Measurements from ENCODE around the gene SPDYC.
"Not testable (repeated sequence)": the region's sequence is repeated elsewhere in the genome, so short reads cannot be mapped to it uniquely, and the experiment has no call there.

SPDYC gene

DNA sequence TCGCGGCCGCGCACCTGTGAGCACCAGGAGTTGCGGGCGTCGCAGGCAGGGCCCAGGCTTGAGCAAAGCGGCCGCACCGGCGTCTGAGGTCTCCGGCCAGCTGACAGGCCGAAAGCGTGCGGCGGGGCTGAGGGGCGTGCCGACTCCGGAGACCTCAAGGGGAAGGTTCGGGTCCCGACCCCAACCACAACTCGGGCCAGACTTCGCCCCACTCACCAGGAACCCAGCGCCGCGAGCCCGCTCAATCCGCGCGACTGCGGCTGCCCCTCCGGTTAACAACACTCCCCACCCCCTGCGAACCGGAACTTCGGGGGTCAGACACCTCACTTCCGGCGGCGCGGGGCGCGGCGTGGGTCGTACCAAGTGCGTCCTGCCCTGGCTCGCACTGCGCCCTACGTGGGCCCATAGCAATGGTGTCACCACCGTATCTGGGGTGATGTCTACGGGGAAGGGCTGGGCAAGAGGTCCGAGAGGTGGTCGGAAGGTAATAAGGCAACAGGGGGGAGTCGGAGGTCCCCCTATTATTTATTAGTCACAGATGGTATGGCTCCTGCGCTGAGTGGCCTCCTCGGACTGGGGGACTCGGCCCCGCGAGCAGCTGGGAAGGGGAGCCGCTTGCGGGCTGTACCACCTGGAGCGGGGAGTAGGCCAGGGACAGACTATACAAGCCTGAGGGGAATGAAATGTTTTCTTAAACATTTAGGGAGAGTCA lies 35.6 kb upstream of the SPDYC start, which contains the start of gene SYVN1:
SYVN1 (minus strand) TSS at position 280 of the 712 bp plus-strand sequence. CDS start 918 bp downstream, outside the sequence.
- DNase-seq (ENCODE audit: low read depth) = peak; percentile 87

DNA sequence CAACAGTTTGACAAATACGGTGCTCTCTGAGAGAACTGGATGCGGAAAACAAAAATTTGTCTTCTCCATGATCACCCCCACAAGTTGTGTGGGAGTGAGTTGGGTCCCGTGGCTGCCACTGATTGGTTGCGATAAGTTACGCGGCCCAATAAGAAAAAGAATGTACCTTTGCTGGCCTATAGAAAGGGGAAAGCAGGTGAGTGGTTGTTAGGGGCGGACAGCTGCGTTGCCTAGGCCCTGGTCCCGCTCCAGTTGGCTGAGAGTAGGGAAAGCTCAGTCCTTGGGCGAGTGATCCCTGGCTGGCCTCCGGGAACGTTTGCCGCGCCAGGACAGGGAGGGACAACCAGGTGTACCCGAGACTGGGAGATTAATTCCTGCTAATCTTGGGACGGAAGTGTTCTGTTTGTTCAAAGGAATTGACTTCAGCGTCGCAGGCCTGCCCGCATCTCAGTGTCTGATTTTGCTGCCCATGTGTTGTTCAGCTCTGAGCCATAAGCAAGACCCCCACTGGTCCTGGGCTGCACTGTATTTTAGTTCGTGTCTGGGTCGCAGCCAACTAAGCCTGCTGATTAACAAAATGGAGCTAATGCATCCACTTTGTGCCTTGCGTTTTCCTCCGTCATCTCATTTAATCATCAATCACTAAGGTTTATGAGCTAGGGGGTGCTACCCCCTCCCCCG lies 34.9 kb upstream of the SPDYC start:
- DNase-seq (ENCODE audit: low read depth) = peak; percentile 69

- no peak for DNase-seq (ENCODE audit: low read depth)
Observed at GRCh38 chr11:65135633-65136145, 34.3 kb upstream of the SPDYC start.

DNA sequence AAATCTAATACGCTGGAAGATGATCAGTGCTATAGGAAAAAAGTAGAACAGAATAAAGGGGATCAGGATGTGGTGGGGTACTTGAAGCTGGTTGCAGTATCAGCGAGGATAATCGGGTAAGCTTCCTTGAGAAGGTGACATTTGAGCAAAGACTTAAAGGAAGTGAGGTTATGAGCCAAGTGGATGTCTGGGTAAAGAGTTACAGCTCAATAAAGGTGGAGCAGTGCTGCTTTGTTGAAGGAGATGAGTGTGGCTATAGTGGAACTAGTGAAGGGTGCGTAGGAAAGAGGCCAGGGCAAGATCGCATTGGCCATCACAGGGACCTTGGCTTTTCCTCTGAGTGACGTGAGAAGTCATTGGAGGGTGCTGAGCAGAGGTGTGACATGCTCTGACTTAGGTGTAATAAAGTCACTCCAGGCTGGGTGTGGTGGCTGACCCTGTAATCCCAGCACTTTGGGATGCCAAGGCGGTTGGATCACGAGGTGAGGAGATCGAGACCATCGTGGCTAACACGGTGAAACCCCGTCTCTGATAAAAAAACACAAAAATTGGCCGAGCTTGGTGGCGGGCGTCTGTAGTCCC lies 33.4 kb upstream of the SPDYC start:
- no peak for DNase-seq (ENCODE audit: low read depth)

DNA sequence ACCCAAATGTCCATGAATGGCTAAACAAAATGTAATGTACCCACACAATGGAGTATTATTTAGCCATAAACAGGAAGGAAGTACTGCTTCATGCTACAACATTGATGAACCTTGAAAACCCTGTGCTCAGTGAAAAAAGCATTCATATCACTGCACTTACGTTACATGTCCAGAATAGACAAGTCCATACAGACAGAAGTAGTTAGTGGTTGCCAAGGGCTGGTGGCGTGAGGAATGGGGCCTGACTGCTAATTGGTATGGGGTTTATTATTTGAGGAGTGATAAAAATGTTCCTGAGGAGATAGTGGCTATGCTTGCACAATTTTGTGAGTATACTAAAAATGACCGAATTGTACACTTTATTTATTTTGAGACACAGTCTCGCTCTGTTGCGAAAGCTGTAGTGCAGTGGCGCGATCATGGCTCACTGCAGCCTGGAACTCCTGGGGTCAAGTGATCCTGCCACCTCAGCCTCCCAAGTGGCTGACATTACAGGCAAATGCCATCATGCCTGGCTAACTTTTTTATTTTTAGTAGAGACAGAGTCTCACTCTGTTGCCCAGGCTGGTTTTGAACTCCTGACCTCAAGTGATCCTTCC lies 28.0 kb upstream of the SPDYC start:
- no peak for DNase-seq (ENCODE audit: low read depth)

- DNase-seq (ENCODE audit: low read depth) = no peak
Observed at GRCh38 chr11:65147352-65148075, 22.5 kb upstream of the SPDYC start.

DNA sequence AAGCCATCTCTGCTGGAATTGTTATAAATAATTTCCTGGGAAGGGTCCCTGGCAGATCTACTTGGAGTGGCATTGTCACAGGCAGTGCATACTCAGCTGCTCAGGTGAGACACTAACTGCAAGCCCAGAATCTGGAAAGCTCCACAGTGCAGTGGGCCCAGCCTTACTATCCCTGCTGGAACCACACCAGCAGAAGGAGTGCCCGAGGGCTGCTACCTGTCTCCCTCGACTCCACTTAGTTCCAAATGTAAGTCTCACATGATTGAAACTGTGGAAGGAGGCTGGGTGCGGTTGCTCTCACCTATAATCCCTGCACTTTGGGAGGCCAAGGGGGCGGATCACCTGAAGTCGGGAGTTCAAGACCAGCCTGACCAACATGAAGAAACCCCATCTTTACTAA lies 21.4 kb upstream of the SPDYC start:
- DNase-seq (ENCODE audit: low read depth) = no peak

DNA sequence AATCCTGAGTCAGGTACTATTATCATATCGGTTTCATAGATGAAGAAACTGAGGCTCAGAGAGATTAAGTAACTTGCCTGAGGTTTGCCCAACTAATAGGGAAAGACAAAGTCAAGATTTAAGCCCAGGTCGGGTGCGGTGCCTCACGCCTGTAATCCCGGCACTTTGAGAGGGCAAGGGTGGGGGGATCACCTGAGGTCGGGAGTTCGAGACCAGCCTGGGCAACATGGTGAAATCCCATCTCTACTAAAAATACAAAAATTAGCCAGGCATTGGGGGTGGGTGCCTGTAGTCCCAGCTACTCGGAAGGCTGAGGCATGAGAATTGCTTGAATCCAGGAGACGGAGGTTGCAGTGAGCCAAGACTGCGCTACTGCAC lies 19.9 kb upstream of the SPDYC start:
- DNase-seq (ENCODE audit: low read depth) = not testable (repeated sequence)

DNA sequence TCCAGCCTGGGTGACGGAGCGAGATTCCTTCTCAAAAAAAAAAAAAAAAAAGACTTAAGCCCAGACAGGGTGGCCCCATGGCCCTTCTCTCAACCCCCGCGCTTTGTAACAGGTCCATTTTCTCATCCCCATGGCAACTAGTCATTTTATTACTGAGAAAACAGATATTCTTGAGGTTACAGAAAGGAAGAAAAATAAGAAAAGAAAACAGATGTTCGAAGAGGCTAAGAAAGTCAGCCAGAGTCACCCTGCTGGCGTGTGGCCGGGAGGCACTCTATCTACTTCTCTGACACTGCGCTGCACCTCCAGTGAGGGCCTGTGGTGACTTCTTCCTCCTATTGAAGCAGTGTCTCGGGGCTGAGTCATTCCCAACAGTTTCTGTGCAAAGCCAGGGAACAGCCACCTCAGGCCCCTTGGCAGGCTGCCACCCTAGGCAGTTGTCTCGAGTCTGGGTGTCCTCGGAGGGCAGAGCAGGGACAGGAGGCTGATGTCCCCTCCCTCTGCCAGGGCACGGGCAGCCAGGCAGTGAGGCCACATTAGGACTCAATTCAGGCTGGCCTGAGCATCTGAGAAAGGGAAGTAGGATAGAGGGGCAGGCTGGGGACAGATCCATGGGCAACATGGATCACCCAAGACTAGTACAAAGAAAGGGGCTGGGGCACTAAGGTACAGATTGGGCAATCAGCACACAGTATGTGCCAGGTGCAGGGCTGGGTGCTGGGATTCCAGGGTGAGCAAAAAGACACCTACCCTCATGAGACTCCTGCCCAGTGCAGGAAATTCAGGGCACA lies 19.3 kb upstream of the SPDYC start:
- no peak for DNase-seq (ENCODE audit: low read depth)

- DNase-seq (ENCODE audit: low read depth) = no peak
Observed at GRCh38 chr11:65151331-65151899, 18.6 kb upstream of the SPDYC start.

- DNase-seq (ENCODE audit: low read depth) = no peak
Observed at GRCh38 chr11:65152122-65152521, 17.9 kb upstream of the SPDYC start.

- no peak for DNase-seq (ENCODE audit: low read depth)
Observed at GRCh38 chr11:65156256-65156655, 13.8 kb upstream of the SPDYC start.

DNA sequence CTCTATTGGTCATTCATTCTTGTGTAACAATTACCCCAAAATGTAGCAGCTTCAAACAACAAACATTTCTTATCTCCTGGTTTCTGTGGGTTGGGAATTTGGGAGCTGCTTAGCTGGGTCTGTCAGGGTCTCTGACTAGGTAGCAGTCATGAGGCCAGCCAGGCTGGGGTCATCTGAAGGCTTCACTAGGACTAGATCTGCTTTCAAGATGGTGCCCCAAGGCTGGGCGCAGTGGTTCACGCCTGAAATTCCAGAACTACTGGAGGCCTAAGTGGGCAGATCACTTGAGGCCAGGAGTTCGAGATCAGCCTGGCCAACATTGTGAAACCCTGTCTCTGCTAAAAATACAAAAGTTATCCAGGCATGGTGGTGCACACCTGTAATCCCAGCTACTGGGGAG lies 13.1 kb upstream of the SPDYC start:
- DNase-seq (ENCODE audit: low read depth) = no peak

GRCh38 chr11:65157336-65157735 lies 12.7 kb upstream of the SPDYC start:
- DNase-seq (ENCODE audit: low read depth) = no peak

DNA sequence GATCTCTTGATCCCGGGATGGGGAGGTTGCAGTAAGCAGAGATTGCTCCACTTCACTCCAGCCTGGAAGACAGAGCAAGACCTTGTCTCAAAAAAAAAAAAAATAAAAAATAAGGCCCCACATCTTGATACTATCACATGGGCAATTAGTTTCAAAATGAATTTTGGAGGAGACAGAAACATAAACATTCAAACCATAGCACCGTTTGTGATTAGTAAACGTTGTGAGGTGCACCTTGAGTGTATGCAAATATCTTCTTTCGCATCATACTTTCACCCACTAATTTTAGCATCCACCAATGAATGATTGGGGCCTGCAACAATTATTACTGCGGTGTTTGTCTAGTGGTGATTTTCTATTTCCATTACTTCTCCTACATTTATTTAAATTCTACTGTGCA lies 11.0 kb upstream of the SPDYC start:
- DNase-seq (ENCODE audit: low read depth) = no peak

DNA sequence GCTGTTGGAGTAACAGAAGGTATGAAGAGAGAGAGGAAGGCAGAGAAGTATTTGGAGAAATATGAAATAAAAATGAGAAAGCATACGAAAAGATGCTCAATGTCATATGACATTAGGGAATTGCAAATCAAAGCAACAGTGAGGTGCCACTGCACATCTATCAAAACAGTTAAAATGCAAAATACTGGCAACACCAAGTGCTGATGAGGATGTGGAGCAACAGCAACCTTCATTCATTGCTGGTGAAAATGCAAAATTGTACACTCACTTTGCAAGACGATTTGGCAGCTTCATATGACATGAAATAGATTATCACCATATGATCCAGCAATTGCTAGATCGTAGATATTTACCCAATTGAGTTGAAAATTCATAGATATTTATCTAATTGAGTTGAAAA lies 9.4 kb upstream of the SPDYC start:
- DNase-seq (ENCODE audit: low read depth) = no peak

- no peak for DNase-seq (ENCODE audit: low read depth)
Observed at GRCh38 chr11:65163684-65164083, 6.3 kb upstream of the SPDYC start.

- DNase-seq (ENCODE audit: low read depth) = no peak
Observed at GRCh38 chr11:65165410-65166317, 4.4 kb upstream of the SPDYC start.

DNA sequence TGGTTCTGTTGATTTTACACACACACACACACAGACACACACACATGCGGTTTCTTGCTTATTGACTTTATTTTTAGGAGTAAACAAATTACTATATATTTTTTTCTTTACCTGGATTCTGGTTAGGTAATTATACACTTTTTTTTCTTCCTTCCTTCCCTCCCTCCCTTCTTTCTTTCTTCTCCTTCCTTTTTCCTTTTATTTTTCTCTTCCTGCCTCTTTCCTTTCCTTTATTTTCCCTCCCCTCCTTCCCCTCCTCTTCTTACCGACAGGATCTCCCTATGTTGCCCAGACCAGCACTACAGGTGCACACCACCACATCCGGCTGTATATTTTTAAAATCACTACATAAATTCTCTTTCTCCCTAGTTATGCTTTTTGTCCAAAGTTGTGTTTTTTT lies 3.1 kb upstream of the SPDYC start:
- no peak for DNase-seq (ENCODE audit: low read depth)

- DNase-seq (ENCODE audit: low read depth) = no peak
Observed at GRCh38 chr11:65167656-65168055, 2.4 kb upstream of the SPDYC start.
